H1 (cell line): Measurements from ENCODE around the gene SIX4. TPM values are rescaled to one million over a fixed set of nuclear protein-coding genes. Genes with fewer than 3 reads are reported as not detected.

Experiments
- CTCF ChIA-PET: fragments of 300-600 bp; sonication (Branson Sonifier 250); formaldehyde crosslinking; loops from one replicate; lab custom pipeline; 2021; ENCODE audit not compliant: partially characterized antibody; lab: Charles Lee
- POLR2A ChIA-PET: fragments of 300-600 bp; sonication (Branson Sonifier 250); formaldehyde crosslinking; loops from one replicate; lab custom pipeline; 2021; ENCODE audit warnings: inconsistent platforms; ENCODE audit not compliant: partially characterized antibody; lab: Charles Lee
- DNase-seq, 2 experiments: peaks; one replicate each; pipeline versions ENCODE4 v3.0.0 to v3.0.0-alpha.2; 2010 to 2022; ENCODE audit warnings: low spot score in 2 of 2, low read depth in 1 of 2, mixed read lengths in 1 of 2
- FAIRE-seq: peaks from 2 replicates; lab custom pipeline; 2011; peaks lifted over from hg19 to GRCh38; lab: Jason Lieb, UNC
- H2AFZ ChIP-seq: 2 replicates; pipeline ENCODE4 v1.8.1; 2012; ENCODE audit warnings: low read length, inconsistent platforms
- H2AK5ac ChIP-seq: 2 replicates; pipeline ENCODE4 v1.6.1; 2013; ENCODE audit warnings: low read depth, low read length
- H2BK120ac ChIP-seq: replicated peaks from 2 replicates; pipeline ENCODE3; 2013; ENCODE audit warnings: low read depth, low read length, inconsistent platforms
- H2BK12ac ChIP-seq: 2 replicates; pipeline ENCODE4 v1.6.1; 2013; ENCODE audit warnings: low read depth, low read length
- H2BK15ac ChIP-seq: 2 replicates; pipeline ENCODE4 v1.6.1; 2013; ENCODE audit warnings: low read length
- H2BK20ac ChIP-seq: 2 replicates; pipeline ENCODE4 v1.6.1; 2013; ENCODE audit warnings: low read length
- H2BK5ac ChIP-seq: 2 replicates; pipeline ENCODE4 v1.6.1; 2013; ENCODE audit warnings: low read depth, low read length
- H3K14ac ChIP-seq: 2 replicates; pipeline ENCODE4 v1.6.1; 2013; ENCODE audit warnings: inconsistent platforms; ENCODE audit not compliant: insufficient read length
- H3K18ac ChIP-seq: 2 replicates; pipeline ENCODE4 v1.6.1; 2013; ENCODE audit warnings: low read length; ENCODE audit errors: extremely low read depth
- H3K23ac ChIP-seq: 2 replicates; pipeline ENCODE4 v1.6.1; 2013; ENCODE audit warnings: inconsistent platforms; ENCODE audit not compliant: insufficient read length
- H3K23me2 ChIP-seq: 2 replicates; pipeline ENCODE4 v1.6.1; 2013; ENCODE audit warnings: low read depth, low read length
- H3K27ac ChIP-seq: 2 replicates; pipeline ENCODE4 v1.6.1; 2011; ENCODE audit warnings: low read depth, low read length, inconsistent platforms
- H3K27me3 ChIP-seq, 4 experiments: replicated peaks in 1 of 4; 1 replicate in 1 of 4; 2 replicates in 3 of 4; pipeline versions ENCODE4 v1.6.1 to v1.8.1; 2011 to 2013; ENCODE audit warnings: low read length in 3 of 4, mild to moderate bottlenecking in 3 of 4, inconsistent platforms in 2 of 4, mixed read lengths in 2 of 4, moderate library complexity in 1 of 4; ENCODE audit not compliant: control insufficient read depth in 3 of 4, insufficient read depth in 3 of 4; ENCODE audit errors: extremely low read depth in 1 of 4
- H3K36me3 ChIP-seq, 4 experiments: 2 replicates each; pipeline versions ENCODE4 v1.6.1 to v1.8.1; 2011 to 2013; ENCODE audit warnings: mild to moderate bottlenecking in 4 of 4, low read length in 3 of 4, moderate library complexity in 2 of 4, control low read depth in 1 of 4, inconsistent platforms in 1 of 4; ENCODE audit not compliant: insufficient read depth in 4 of 4, control insufficient read depth in 2 of 4
- H3K4ac ChIP-seq: replicated peaks from 2 replicates; pipeline ENCODE3; 2013; ENCODE audit warnings: low read length, low read depth, mixed read lengths, inconsistent platforms; ENCODE audit not compliant: insufficient read length
- H3K4me1 ChIP-seq, 4 experiments: replicated peaks in 1 of 4; 1 replicate in 1 of 4; 2 replicates in 3 of 4; pipeline versions ENCODE4 v1.6.1 to v1.8.1; 2011 to 2013; ENCODE audit warnings: low read length in 3 of 4, inconsistent platforms in 2 of 4, mixed read lengths in 1 of 4; ENCODE audit not compliant: insufficient read depth in 4 of 4, control insufficient read depth in 3 of 4
- H3K4me2 ChIP-seq, 2 experiments: 2 replicates each; pipeline versions ENCODE4 v1.6.1 to v1.8.1; 2011 to 2013; ENCODE audit warnings: low read depth in 2 of 2, low read length in 2 of 2, control low read depth in 1 of 2, inconsistent platforms in 1 of 2, mild to moderate bottlenecking in 1 of 2; ENCODE audit not compliant: insufficient read depth in 1 of 2
- H3K4me3 ChIP-seq, 4 experiments: fragments of 200-600, 300-600 bp in 1 of 4; sonication (generic), shearing (Covaris generic), sonication (Bioruptor Twin) in 1 of 4; 2 replicates each; pipeline versions ENCODE4 v1.5.1 to v1.8.1; 2011 to 2016; ENCODE audit warnings: low read length in 4 of 4, low read depth in 3 of 4, control low read depth in 2 of 4, inconsistent platforms in 2 of 4, mild to moderate bottlenecking in 2 of 4, mixed read lengths in 1 of 4, moderate library complexity in 1 of 4; ENCODE audit not compliant: insufficient read depth in 2 of 4; ENCODE audit errors: extremely low read depth in 1 of 4
- H3K56ac ChIP-seq: replicated peaks from 2 replicates; pipeline ENCODE3; 2013; ENCODE audit warnings: low read depth, mild to moderate bottlenecking, mixed read lengths, low read length, inconsistent platforms; ENCODE audit not compliant: insufficient read length
- H3K79me1 ChIP-seq: 2 replicates; pipeline ENCODE4 v1.6.1; 2013; ENCODE audit warnings: low read depth, low read length, control low read depth
- H3K79me2 ChIP-seq, 2 experiments: 2 replicates each; pipeline versions ENCODE4 v1.6.1 to v1.8.1; 2012 to 2013; ENCODE audit warnings: low read length in 2 of 2, mild to moderate bottlenecking in 2 of 2, inconsistent platforms in 1 of 2; ENCODE audit not compliant: insufficient read depth in 2 of 2, control insufficient read depth in 1 of 2
- H3K9ac ChIP-seq, 4 experiments: replicated peaks in 1 of 4; 1 replicate in 1 of 4; 2 replicates in 3 of 4; pipeline versions ENCODE4 v1.6.1 to v1.8.1; 2011 to 2013; ENCODE audit warnings: low read depth in 3 of 4, low read length in 3 of 4, control low read depth in 2 of 4, mild to moderate bottlenecking in 2 of 4, moderate library complexity in 2 of 4, inconsistent platforms in 1 of 4; ENCODE audit errors: extremely low read depth in 1 of 4
- H3K9me3 ChIP-seq, 2 experiments: 2 replicates each; pipeline versions ENCODE4 v1.6.1 to v1.8.1; 2012 to 2013; ENCODE audit warnings: mild to moderate bottlenecking in 2 of 2, moderate library complexity in 2 of 2, control low read depth in 1 of 2, inconsistent platforms in 1 of 2, low read depth in 1 of 2, low read length in 1 of 2, mixed read lengths in 1 of 2; ENCODE audit not compliant: insufficient read depth in 2 of 2
- H4K20me1 ChIP-seq, 2 experiments: replicated peaks in 1 of 2; 2 replicates each; pipeline versions ENCODE3 to v1.8.1; 2011 to 2013; ENCODE audit warnings: inconsistent platforms in 2 of 2, low read length in 2 of 2, mild to moderate bottlenecking in 1 of 2; ENCODE audit not compliant: insufficient read depth in 2 of 2, control insufficient read depth in 1 of 2
- H4K5ac ChIP-seq: 2 replicates; pipeline ENCODE4 v1.6.1; 2013; ENCODE audit warnings: low read length, low read depth, mixed read lengths, inconsistent platforms; ENCODE audit not compliant: insufficient read length
- H4K8ac ChIP-seq: 2 replicates; pipeline ENCODE4 v1.8.0; 2013; ENCODE audit warnings: mild to moderate bottlenecking, moderate library complexity, low read length, inconsistent platforms; ENCODE audit not compliant: insufficient read depth; ENCODE audit errors: extremely low read depth
- H4K91ac ChIP-seq: replicated peaks from 2 replicates; pipeline ENCODE3; 2013; ENCODE audit warnings: low read length, mixed read lengths, inconsistent platforms; ENCODE audit not compliant: insufficient read length
- BCL11A ChIP-seq, 2 experiments: IDR thresholded peaks; one replicate each; pipeline ENCODE4 v1.6.1; 2011; ENCODE audit warnings: low read depth in 2 of 2, low read length in 2 of 2, mild to moderate bottlenecking in 2 of 2
- EZH2 ChIP-seq: fragments of 200-600 bp; sonication (generic); IDR thresholded peaks from 2 replicates; pipeline ENCODE4 v1.7.1; 2012; ENCODE audit warnings: low read depth, mild to moderate bottlenecking, moderate library complexity, low read length, inconsistent platforms; ENCODE audit not compliant: severe bottlenecking
- RFX5 ChIP-seq: IDR thresholded peaks from 2 replicates; pipeline ENCODE4 v1.6.1; 2011; ENCODE audit warnings: low read depth, low read length, improper control_type of control experiment, borderline replicate concordance
- WGBS, 2 experiments: shearing (Covaris generic) in 1 of 2; methylation state at CpG; one replicate each; pipeline versions ENCODE4 v1.1.6 to v1.1.7; 2013 to 2015; ENCODE audit warnings: low lambda C conversion rate in 2 of 2, mixed read lengths in 2 of 2, inconsistent platforms in 1 of 2, low coverage in 1 of 2, missing lambda C conversion rate in 1 of 2; ENCODE audit not compliant: insufficient replicate concordance in 2 of 2, insufficient coverage in 1 of 2, insufficient read length in 1 of 2; ENCODE audit errors: extremely low coverage in 1 of 2, missing lambda C conversion rate in 1 of 2; 5-methylcytosine and 5-hydroxymethylcytosine counted together
- polyA plus RNA-seq, 7 experiments: library from polyadenylated mRNA; depleted of rRNA in 3 of 7; stranded (reverse) in 5 of 7; unstranded in 2 of 7; fragments of >200 nt in 5 of 7; fragments of 200-250 nt in 2 of 7; gene quantifications; 1 replicate in 5 of 7; 2 replicates in 1 of 7; 4 replicates in 1 of 7; pipeline versions ENCODE4 v1.2.1 to v1.2.3, GENCODE V29; 2011 to 2013; ENCODE audit warnings: missing spikeins in 2 of 7, mixed read lengths in 2 of 7
- total RNA-seq: library from RNA; stranded (reverse); fragmentation: NEBNext Ultra II Directional; extraction: Animal tissue kit (Norgen Biotek cat#: 25700); gene quantifications from 2 replicates; pipeline ENCODE4 v1.2.1, GENCODE V29; 2021

The SIX4 gene
- total and polyA plus RNA-seq, 2 of the 8 experiments (the other 6 are each of a cell fraction or from before 2014, with no cell fraction given), result 9.0 to 38.9 TPM

- H3K27ac ChIP-seq, result no peak overlapping the region
- H2BK15ac ChIP-seq, result no peak overlapping the region
- peak overlapping the region in 2 of 4 experiments; percentile 23 to 81; a peak in 3 of 7 replicates for H3K9ac ChIP-seq
- H4K8ac ChIP-seq, result no peak overlapping the region
- H2BK20ac ChIP-seq, result no peak overlapping the region
- no peak overlapping the region for H2AFZ ChIP-seq
- no peak overlapping the region for H4K5ac ChIP-seq
- peak overlapping the region; percentile 81 to 96 for H3K4me2 ChIP-seq
- peak overlapping the region; percentile 69 to 99 (median 92) for H3K4me3 ChIP-seq
- H2BK5ac ChIP-seq, result no peak overlapping the region
- no peak overlapping the region for H4K91ac ChIP-seq
- no peaks in the 10 kb centered on the region for H3K9me3 ChIP-seq
- H3K79me2 ChIP-seq, result peaks cover 7 to 56% of the 10 kb centered on the region in 2 experiments
- WGBS, 2 experiments, result 35% methylated on average over 5 of the region's 5 CpGs; no CpG with 5 or more reads in 1 of the 2 experiments
- H2BK12ac ChIP-seq, result no peak overlapping the region
- H3K79me1 ChIP-seq, result no peaks in the 10 kb centered on the region
- H3K4me1 ChIP-seq, result no peaks in the 10 kb centered on the region; a peak in 3 of 7 replicates
- DNase-seq (no peak), FAIRE-seq (no peak)
- H3K18ac ChIP-seq, result no peak overlapping the region
- H2AK5ac ChIP-seq, result no peak overlapping the region
- H4K20me1 ChIP-seq, result no peaks in the 10 kb centered on the region
- H3K56ac ChIP-seq, result no peak overlapping the region
- no peaks in the 10 kb centered on the region for H3K36me3 ChIP-seq
- ChIA-PET POLR2A (interaction anchor here (0.6 to 3.7 kb wide), 2 partner anchors 12 to 36 kb away, joined by 3 to 21 read pairs; partner anchors contain the start of gene SIX4), CTCF (no interaction called here)
- H3K23ac ChIP-seq, result no peak overlapping the region
- no peak overlapping the region for H2BK120ac ChIP-seq
- TF ChIP-seq RFX5, result no peak
- TF ChIP-seq EZH2, result no peak
- TF ChIP-seq BCL11A (IDR thresholded peaks at IDR 0.05; ENCODE audit: low read depth in 2 of 2, low read length in 2 of 2), result no peak
- peaks cover 5% of the 10 kb centered on the region for H3K23me2 ChIP-seq
- H3K4ac ChIP-seq, result no peak overlapping the region
- H3K27me3 ChIP-seq, result no peaks in the 10 kb centered on the region
- H3K14ac ChIP-seq, result no peak overlapping the region
Observed at GRCh38 chr14:60735416-60735815, 11.3 kb upstream of the SIX4 start.
